OCI-LY3 (cell line): ENCODE results near the gene NKX1-2.

Source experiments
- H2AFZ ChIP-seq: fragments of 200-600, 300-600 bp; shearing (Covaris generic); 2 replicates; pipeline ENCODE4 v1.6.0; 2014; ENCODE audit warnings: antibody characterized with exemption, low read depth, low read length
- H3K27ac ChIP-seq: fragments of 200-600, 300-600 bp; sonication (generic); 2 replicates; pipeline ENCODE4 v1.5.1; 2014; ENCODE audit warnings: mild to moderate bottlenecking, low read length, moderate library complexity, mixed read lengths
- H3K27me3 ChIP-seq: fragments of 200-600, 300-600 bp; sonication (generic); 2 replicates; pipeline ENCODE4 v1.6.1; 2014; ENCODE audit warnings: low read depth, low read length, mixed read lengths
- H3K36me3 ChIP-seq: fragments of 200-600, 300-600 bp; sonication (generic); replicated peaks from 2 replicates; pipeline ENCODE3; 2014; ENCODE audit warnings: low read depth, low read length, mixed read lengths
- H3K4me1 ChIP-seq: fragments of 300-600, 200-600 bp; sonication (generic); 2 replicates; pipeline ENCODE4 v1.6.1; 2014; ENCODE audit warnings: low read length, mixed read lengths
- H3K4me2 ChIP-seq: fragments of 200-600, 300-600 bp; sonication (generic); 2 replicates; pipeline ENCODE4 v1.6.1; 2014; ENCODE audit warnings: low read length, mixed read lengths
- H3K4me3 ChIP-seq: fragments of 300-600, 200-600 bp; sonication (generic); 2 replicates; pipeline ENCODE4 v1.5.1; 2014; ENCODE audit warnings: antibody characterized with exemption, mild to moderate bottlenecking, low read length, moderate library complexity
- H3K79me2 ChIP-seq: fragments of 300-600, 200-600 bp; shearing (Covaris generic); 2 replicates; pipeline ENCODE4 v1.6.1; 2014; ENCODE audit warnings: mild to moderate bottlenecking, low read length, mixed read lengths
- H3K9ac ChIP-seq: fragments of 300-600, 200-600 bp; shearing (Covaris generic); 2 replicates; pipeline ENCODE4 v1.6.0; 2014; ENCODE audit warnings: mild to moderate bottlenecking, low read length, moderate library complexity
- H3K9me3 ChIP-seq: fragments of 200-600, 300-600 bp; shearing (Covaris generic); 2 replicates; pipeline ENCODE4 v1.6.1; 2014; ENCODE audit warnings: low read length, mixed read lengths; ENCODE audit not compliant: insufficient read depth
- H4K20me1 ChIP-seq: fragments of 200-600, 300-600 bp; sonication (generic); 2 replicates; pipeline ENCODE4 v1.6.1; 2016; ENCODE audit warnings: low read length, mixed read lengths; ENCODE audit not compliant: insufficient read depth
- EZH2phosphoT487 ChIP-seq: fragments of 200-600 bp; shearing (Covaris generic); IDR thresholded peaks from 2 replicates; pipeline ENCODE4 v1.6.1; 2018; ENCODE audit warnings: antibody characterized with exemption, mixed run types, low read depth
- TF ChIP-seq, protein P1 (sequence below): fragments of 200-600, 300-600 bp; sonication (generic); IDR thresholded peaks from 2 replicates; pipeline ENCODE4 v1.5.1; 2014; ENCODE audit warnings: antibody characterized with exemption, low read length, low read depth

NKX1-2 gene

DNA sequence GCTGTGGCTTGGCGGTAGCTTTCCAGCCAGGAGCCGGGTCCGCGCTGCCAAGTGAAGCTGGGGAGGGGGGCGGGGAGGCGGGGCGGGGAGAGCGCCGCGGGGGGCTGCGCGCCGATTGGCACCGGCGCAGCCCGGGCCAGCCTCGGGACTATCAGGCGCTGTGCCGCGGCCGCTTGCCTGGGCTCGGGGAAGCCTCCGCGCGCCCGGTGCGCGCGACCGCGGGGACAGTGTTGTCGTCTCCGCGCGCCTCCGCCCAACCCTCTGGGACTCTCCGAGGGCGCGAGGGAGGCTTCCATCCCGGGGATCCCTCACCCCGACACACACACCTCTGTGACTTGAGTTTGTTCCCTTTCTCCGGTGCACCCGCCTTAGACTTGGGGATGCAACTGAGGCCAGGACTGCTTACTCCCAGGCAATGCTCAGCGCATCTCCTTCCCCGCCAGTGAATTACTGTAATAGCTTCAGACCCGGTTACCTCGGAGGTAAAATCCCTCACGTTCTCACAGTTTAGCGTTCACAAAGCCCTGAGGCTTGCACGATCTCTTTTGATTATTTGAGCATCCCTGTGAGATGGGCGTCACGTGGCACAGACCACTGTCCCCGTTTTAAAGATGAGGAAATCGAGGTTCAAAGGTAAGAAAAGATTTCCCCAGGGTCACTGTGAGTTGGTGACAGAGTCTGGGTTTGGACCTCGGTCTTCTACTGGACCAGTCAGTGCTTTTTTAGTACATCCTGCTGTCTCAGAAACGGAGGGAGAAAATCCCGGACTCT lies at the start of gene NKX1-2:
TSS of gene NKX1-2 (minus strand) at position 24 of the 771 bp plus-strand sequence. CDS start 92 bp downstream, outside the sequence.
- Histone ChIP-seq H3K79me2 (no peaks in the 10 kb centered on the region), H3K9ac (no peak within 1 kb of the TSS), H3K9me3 (no peaks in the 10 kb centered on the region), H3K4me2 (no peak within 1 kb of the TSS), H2AFZ (no peak within 1 kb of the TSS), H3K4me1 (no peaks in the 10 kb centered on the region), H3K27me3 (peaks cover 18% of the 10 kb centered on the region), H3K36me3 (no peaks in the 10 kb centered on the region), H4K20me1 (no peaks in the 10 kb centered on the region), H3K27ac (no peak within 1 kb of the TSS), H3K4me3 (no peak within 1 kb of the TSS)
- TF ChIP-seq, protein P1, sequence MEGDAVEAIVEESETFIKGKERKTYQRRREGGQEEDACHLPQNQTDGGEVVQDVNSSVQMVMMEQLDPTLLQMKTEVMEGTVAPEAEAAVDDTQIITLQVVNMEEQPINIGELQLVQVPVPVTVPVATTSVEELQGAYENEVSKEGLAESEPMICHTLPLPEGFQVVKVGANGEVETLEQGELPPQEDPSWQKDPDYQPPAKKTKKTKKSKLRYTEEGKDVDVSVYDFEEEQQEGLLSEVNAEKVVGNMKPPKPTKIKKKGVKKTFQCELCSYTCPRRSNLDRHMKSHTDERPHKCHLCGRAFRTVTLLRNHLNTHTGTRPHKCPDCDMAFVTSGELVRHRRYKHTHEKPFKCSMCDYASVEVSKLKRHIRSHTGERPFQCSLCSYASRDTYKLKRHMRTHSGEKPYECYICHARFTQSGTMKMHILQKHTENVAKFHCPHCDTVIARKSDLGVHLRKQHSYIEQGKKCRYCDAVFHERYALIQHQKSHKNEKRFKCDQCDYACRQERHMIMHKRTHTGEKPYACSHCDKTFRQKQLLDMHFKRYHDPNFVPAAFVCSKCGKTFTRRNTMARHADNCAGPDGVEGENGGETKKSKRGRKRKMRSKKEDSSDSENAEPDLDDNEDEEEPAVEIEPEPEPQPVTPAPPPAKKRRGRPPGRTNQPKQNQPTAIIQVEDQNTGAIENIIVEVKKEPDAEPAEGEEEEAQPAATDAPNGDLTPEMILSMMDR: no peak
- TF ChIP-seq EZH2phosphoT487: no peak

DNA sequence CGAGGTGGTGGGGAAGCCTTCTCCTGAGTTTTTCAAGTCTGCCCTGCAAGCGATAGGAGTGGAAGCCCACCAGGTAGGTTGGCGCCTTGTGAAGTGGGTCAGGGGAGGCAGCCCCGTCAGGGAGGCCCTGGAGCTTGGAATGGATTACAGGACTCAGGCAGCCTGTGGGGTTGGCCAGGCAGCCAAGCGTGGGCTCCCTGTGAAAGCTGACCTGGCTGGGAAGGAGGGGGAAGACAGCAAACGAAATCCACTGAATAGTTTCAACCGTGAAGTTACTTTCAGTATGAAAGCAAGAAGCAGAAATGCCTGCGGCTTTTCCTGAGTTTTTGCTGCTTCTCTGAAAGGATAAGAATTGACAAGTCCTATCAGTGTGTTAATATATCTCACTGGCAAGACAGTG lies 48.2 kb upstream of the NKX1-2 start:
- no peak overlapping the region for H3K4me3 ChIP-seq
- TF ChIP-seq, protein P1: no peak
- no peak for TF ChIP-seq EZH2phosphoT487
- no peaks in the 10 kb centered on the region for H3K79me2 ChIP-seq
- H3K9ac ChIP-seq: no peak overlapping the region
- no peak overlapping the region for H3K27ac ChIP-seq
- no peaks in the 10 kb centered on the region for H3K36me3 ChIP-seq
- H4K20me1 ChIP-seq: no peaks in the 10 kb centered on the region
- H3K27me3 ChIP-seq: no peaks in the 10 kb centered on the region
- no peak overlapping the region for H3K4me2 ChIP-seq
- H2AFZ ChIP-seq: no peak overlapping the region
- no peaks in the 10 kb centered on the region for H3K9me3 ChIP-seq
- H3K4me1 ChIP-seq: no peaks in the 10 kb centered on the region

- no peaks in the 10 kb centered on the region for H3K36me3 ChIP-seq
- H3K4me2 ChIP-seq: no peak overlapping the region
- H3K9me3 ChIP-seq: no peaks in the 10 kb centered on the region
- H3K27ac ChIP-seq: no peak overlapping the region
- no peaks in the 10 kb centered on the region for H3K27me3 ChIP-seq
- H3K4me1 ChIP-seq: no peaks in the 10 kb centered on the region
- no peak for TF ChIP-seq EZH2phosphoT487
- TF ChIP-seq, protein P1: no peak
- H3K4me3 ChIP-seq: no peak overlapping the region
- H2AFZ ChIP-seq: no peak overlapping the region
- no peaks in the 10 kb centered on the region for H4K20me1 ChIP-seq
- H3K79me2 ChIP-seq: no peaks in the 10 kb centered on the region
- H3K9ac ChIP-seq: no peak overlapping the region
Measured at GRCh38 chr10:124497196-124497881, 47.5 kb upstream of the NKX1-2 start.

DNA sequence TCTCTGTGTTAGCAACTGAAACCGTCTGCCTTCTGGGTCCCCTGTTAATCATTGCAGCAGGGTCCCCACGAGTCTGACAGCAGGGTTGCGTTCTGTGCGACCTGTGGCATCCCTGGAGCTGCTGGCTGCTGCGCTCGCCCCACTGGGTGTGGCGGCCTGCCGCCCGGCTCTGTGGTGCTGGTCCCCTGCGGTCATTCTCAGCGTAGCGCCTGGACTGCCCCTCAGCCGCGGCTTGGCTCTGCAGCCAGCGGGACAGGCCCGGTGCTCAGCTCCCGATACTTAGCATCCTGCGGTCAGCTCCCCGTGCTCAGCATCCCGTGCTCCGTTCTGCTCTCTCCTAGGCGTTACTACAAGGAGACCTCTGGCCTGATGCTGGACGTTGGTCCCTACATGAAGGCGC lies 46.8 kb upstream of the NKX1-2 start:
- H3K4me3 ChIP-seq: no peak overlapping the region
- H3K36me3 ChIP-seq: no peaks in the 10 kb centered on the region
- no peaks in the 10 kb centered on the region for H3K4me1 ChIP-seq
- H2AFZ ChIP-seq: no peak overlapping the region
- no peaks in the 10 kb centered on the region for H3K79me2 ChIP-seq
- H3K4me2 ChIP-seq: no peak overlapping the region
- no peak overlapping the region for H3K9ac ChIP-seq
- H3K9me3 ChIP-seq: no peaks in the 10 kb centered on the region
- no peaks in the 10 kb centered on the region for H3K27me3 ChIP-seq
- no peaks in the 10 kb centered on the region for H4K20me1 ChIP-seq
- TF ChIP-seq, protein P1: no peak
- H3K27ac ChIP-seq: no peak overlapping the region
